B cell (primary cell): Measurements from ENCODE around the gene EMC6. TPM values are rescaled to one million over a fixed set of nuclear protein-coding genes. Genes with fewer than 3 reads are reported as not detected.

Experiments used
- ATAC-seq: fragments of 200-7000 bp; cut with Tn5 transposase; one replicate; pipeline ENCODE4 v1.10.0; 2021; ENCODE audit warnings: low read depth, mild to moderate bottlenecking, moderate number of reproducible peaks, moderate library complexity
- CTCF ChIA-PET: fragments of 350-600 bp; sonication (Branson Sonifier 250); formaldehyde crosslinking; loops from one replicate; lab custom pipeline; 2021; ENCODE audit warnings: antibody characterized with exemption, inconsistent platforms; lab: Charles Lee
- POLR2A ChIA-PET: fragments of 350-600 bp; sonication (Branson Sonifier 250); formaldehyde crosslinking; loops from one replicate; lab custom pipeline; 2021; ENCODE audit warnings: antibody characterized with exemption; lab: Charles Lee
- DNase-seq: peaks from one replicate; pipeline ENCODE4 v3.0.0; 2013
- H2AFZ ChIP-seq: 2 replicates; pipeline ENCODE4 v1.6.1; 2012; ENCODE audit warnings: mild to moderate bottlenecking, low read depth, low read length; ENCODE audit not compliant: insufficient read depth, poor library complexity, severe bottlenecking
- H3K27ac ChIP-seq, 2 donors: 1 replicate in 1 of 2; 2 replicates in 1 of 2; pipeline ENCODE4 v1.5.1; 2012 to 2013; ENCODE audit warnings: low read length in 2 of 2, mild to moderate bottlenecking in 2 of 2, moderate library complexity in 1 of 2
- H3K27me3 ChIP-seq, 4 experiments: fragments of 200-600 bp in 1 of 4; sonication (generic) in 1 of 4; replicated peaks in 1 of 4; 1 replicate in 2 of 4; 2 replicates in 2 of 4; pipeline versions ENCODE4 v1.6.1 to v1.7.0; 2013 to 2016; ENCODE audit warnings: low read length in 3 of 4, mild to moderate bottlenecking in 2 of 4, mixed read lengths in 1 of 4, moderate library complexity in 1 of 4; ENCODE audit not compliant: insufficient read depth in 4 of 4, control insufficient read depth in 3 of 4; ENCODE audit errors: control extremely low read depth in 1 of 4
- H3K36me3 ChIP-seq, 2 experiments: replicated peaks in 1 of 2; 1 replicate in 1 of 2; 2 replicates in 1 of 2; pipeline versions ENCODE4 v1.6.1 to v1.7.1; 2013; ENCODE audit warnings: low read length in 1 of 2; ENCODE audit not compliant: insufficient read depth in 2 of 2, control insufficient read depth in 1 of 2; ENCODE audit errors: control extremely low read depth in 1 of 2, extremely low read depth in 1 of 2
- H3K4me1 ChIP-seq, 2 donors: fragments of 200-600 bp in 1 of 2; sonication (generic) in 1 of 2; 1 replicate in 1 of 2; 2 replicates in 1 of 2; pipeline versions ENCODE4 v1.5.1 to v1.6.1; 2013 to 2017; ENCODE audit warnings: low read length in 2 of 2; ENCODE audit not compliant: control insufficient read depth in 2 of 2, insufficient read depth in 2 of 2
- H3K4me2 ChIP-seq: replicated peaks from 2 replicates; pipeline ENCODE3; 2012; ENCODE audit warnings: mild to moderate bottlenecking, low read depth, low read length; ENCODE audit not compliant: poor library complexity, severe bottlenecking
- H3K4me3 ChIP-seq, 5 experiments: fragments of 200-600 bp in 1 of 5; sonication (generic) in 1 of 5; 1 replicate in 3 of 5; 2 replicates in 2 of 5; pipeline versions ENCODE4 v1.5.1 to v1.7.0; 2011 to 2016; ENCODE audit warnings: low read length in 4 of 5, mild to moderate bottlenecking in 4 of 5, low read depth in 2 of 5, control low read depth in 1 of 5, moderate library complexity in 1 of 5; ENCODE audit not compliant: insufficient read depth in 1 of 5; ENCODE audit errors: control extremely low read depth in 1 of 5, extremely low read depth in 1 of 5
- H3K79me2 ChIP-seq: fragments of 200-600 bp; sonication (generic); one replicate; pipeline ENCODE4 v1.6.0; 2016; ENCODE audit warnings: low read length; ENCODE audit not compliant: control insufficient read depth, insufficient read depth
- H3K9ac ChIP-seq: fragments of 200-600 bp; sonication (generic); 2 replicates; pipeline ENCODE4 v1.6.1; 2017; ENCODE audit warnings: mild to moderate bottlenecking, low read length, moderate library complexity
- H3K9me3 ChIP-seq, 3 donors: one replicate each; pipeline versions ENCODE4 v1.6.1 to v1.7.1; 2013; ENCODE audit warnings: low read length in 2 of 3; ENCODE audit not compliant: control insufficient read depth in 2 of 3, insufficient read depth in 1 of 3; ENCODE audit errors: control extremely low read depth in 1 of 3
- H4K20me1 ChIP-seq: 2 replicates; pipeline ENCODE4 v1.6.0; 2012; ENCODE audit warnings: mild to moderate bottlenecking, low read length; ENCODE audit not compliant: insufficient read depth, control insufficient read depth, poor library complexity, severe bottlenecking
- H3K27ac Mint-ChIP-seq: one replicate; pipeline ENCODE4 v1.8.0; 2021; ENCODE audit warnings: mixed read lengths
- H3K27me3 Mint-ChIP-seq: one replicate; pipeline ENCODE4 v1.8.0; 2021; ENCODE audit warnings: mixed read lengths
- H3K4me1 Mint-ChIP-seq: one replicate; pipeline ENCODE4 v1.8.0; 2021; ENCODE audit warnings: mixed read lengths
- H3K4me3 Mint-ChIP-seq: one replicate; pipeline ENCODE4 v1.8.0; 2021; ENCODE audit warnings: mixed read lengths
- H3K9me3 Mint-ChIP-seq: one replicate; pipeline ENCODE4 v1.8.0; 2022; ENCODE audit warnings: mixed read lengths; ENCODE audit not compliant: insufficient read depth
- CTCF ChIP-seq: fragments of 200-600 bp; IDR thresholded peaks from one replicate; pipeline ENCODE4 v1.8.0; 2022; ENCODE audit warnings: antibody characterized with exemption, mild to moderate bottlenecking
- EZH2 ChIP-seq: IDR thresholded peaks from 2 replicates; pipeline ENCODE4 v1.6.1; 2012; ENCODE audit warnings: borderline replicate concordance, low read depth, mild to moderate bottlenecking, moderate library complexity, low read length; ENCODE audit not compliant: insufficient read depth, poor library complexity, severe bottlenecking
- WGBS: methylation state at CpG from one replicate; pipeline ENCODE4 v1.1.5; 2013; ENCODE audit warnings: missing lambda C conversion rate; ENCODE audit not compliant: insufficient coverage; 5-methylcytosine and 5-hydroxymethylcytosine counted together
- intact Hi-C: fragments of 100-400 bp; cut with micrococcal nuclease; formaldehyde crosslinking; loops from one replicate; pipeline ENCODE4 v1.10.0; 2022
- polyA plus RNA-seq: library from polyadenylated mRNA; depleted of rRNA; stranded (reverse); fragments of >200 nt; gene quantifications from 2 replicates; pipeline ENCODE4 v1.2.3, GENCODE V29; 2012
- total RNA-seq, 2 donors: library from RNA; stranded (reverse); fragments of 120-200 nt in 1 of 2; gene quantifications; 1 replicate in 1 of 2; 2 replicates in 1 of 2; pipeline versions ENCODE4 v1.2.3 to v1.2.4, GENCODE V29; 2013 to 2022

EMC6 gene
- total and polyA plus RNA-seq, 2 donors (not counting 1 experiment from before 2014, with no cell fraction given): 21.1 to 23.4 TPM

- Histone ChIP-seq H3K27ac (peak overlapping the region in 1 of 2 donors; percentile 91), H4K20me1 (peaks cover 15% of the 10 kb centered on the region), H3K79me2 (peaks cover 48% of the 10 kb centered on the region), H3K36me3 (peaks cover 0 to 6% of the 10 kb centered on the region in 2 experiments), H3K27me3 (no peaks in the 10 kb centered on the region), H3K9me3 (peaks cover 0 to 8% (median 6%) of the 10 kb centered on the region in 3 donors), H3K4me1 (peaks cover 35 to 65% of the 10 kb centered on the region in 2 donors), H3K4me3 (no peak overlapping the region), H2AFZ (no peak overlapping the region), H3K9ac (no peak overlapping the region), H3K4me2 (peak overlapping the region; percentile 80)
- CTCF ChIA-PET: interaction anchor here (0.9 to 5.0 kb wide), 5 partner anchors 13 to 130 kb away, joined by 3 to 52 read pairs (median 16); no protein-coding TSS in a partner anchor
- 92% methylated on average over 8 of the region's 12 CpGs for WGBS
- Mint-ChIP-seq H3K4me1 (peaks cover 61% of the 10 kb centered on the region), H3K27ac (peak overlapping the region; percentile 99), H3K4me3 (peak overlapping the region; percentile 6), H3K9me3 (no peaks in the 10 kb centered on the region), H3K27me3 (no peaks in the 10 kb centered on the region)
- POLR2A ChIA-PET: interaction anchor here (0.6 to 6.4 kb wide), 7 partner anchors 13 to 395 kb away, joined by 3 to 63 read pairs (median 3); partner anchors contain the start of gene HASPIN
- TF ChIP-seq CTCF (no peak), EZH2 (no peak)
- no peak for DNase-seq
- intact Hi-C loops: no loop called here
- no peak for ATAC-seq
Observed at GRCh38 chr17:3697103-3697476, 28.5 kb downstream of the EMC6 start.

GRCh38 chr17:3698139-3698538 lies 29.5 kb downstream of the EMC6 start:
- Histone ChIP-seq H3K4me2 (no peak overlapping the region), H3K27me3 (no peaks in the 10 kb centered on the region), H3K9ac (no peak overlapping the region), H3K4me3 (no peak overlapping the region), H2AFZ (no peak overlapping the region), H3K27ac (no peak overlapping the region), H3K36me3 (no peaks in the 10 kb centered on the region), H3K4me1 (peaks cover 36 to 63% of the 10 kb centered on the region in 2 donors), H3K79me2 (peaks cover 44% of the 10 kb centered on the region), H3K9me3 (peaks cover 0 to 8% (median 6%) of the 10 kb centered on the region in 3 donors), H4K20me1 (peaks cover 10% of the 10 kb centered on the region)
- TF ChIP-seq EZH2 (no peak), CTCF (no peak)
- CTCF ChIA-PET: interaction anchor here (0.8 to 0.9 kb wide), 2 partner anchors 23 to 25 kb away, joined by 3 read pairs; no protein-coding TSS in a partner anchor
- intact Hi-C loops: no loop called here
- no peak for ATAC-seq
- peaks cover 62% of the 10 kb centered on the region for H3K4me1 Mint-ChIP-seq
- H3K9me3 Mint-ChIP-seq: no peaks in the 10 kb centered on the region
- H3K27ac Mint-ChIP-seq: peak overlapping the region; percentile 59
- no peak for DNase-seq
- POLR2A ChIA-PET: interaction anchor here (0.7 to 6.4 kb wide), 3 partner anchors 12 to 394 kb away, joined by 3 to 63 read pairs (median 3); partner anchors contain the start of gene HASPIN
- H3K4me3 Mint-ChIP-seq: no peak overlapping the region
- H3K27me3 Mint-ChIP-seq: no peaks in the 10 kb centered on the region
- WGBS: no CpG with 5 or more reads among the region's 4 CpGs
